HG03439 (cell line): ENCODE results near the gene MYLK4.

ENCODE experiments used
- ATAC-seq: cut with Tn5 transposase; IDR thresholded peaks from one replicate; pipeline ENCODE4 v1.9.1; 2021; ENCODE audit warnings: mild to moderate bottlenecking, moderate library complexity; ENCODE audit not compliant: unreplicated experiment

Gene MYLK4

DNA sequence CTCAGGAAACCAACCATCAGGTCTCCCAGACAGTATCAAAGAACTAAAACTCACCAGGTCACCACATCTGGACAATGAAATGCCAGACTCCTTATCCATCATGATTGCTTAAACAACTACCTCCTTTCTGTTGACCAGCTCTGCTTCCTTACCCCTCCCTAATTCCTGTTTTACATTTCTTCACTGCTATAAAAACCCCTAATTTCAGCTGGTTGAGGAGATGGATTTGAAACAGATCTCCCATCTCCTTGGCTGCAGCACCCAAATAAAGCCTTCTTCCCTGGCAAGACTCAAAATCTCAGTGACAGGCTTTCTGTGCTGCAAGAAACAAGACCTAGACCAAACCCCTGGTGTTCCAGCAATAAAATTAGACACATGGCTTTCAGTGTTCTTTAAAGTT, 40.3 kb downstream of the MYLK4 start:
- no peak for ATAC-seq

DNA sequence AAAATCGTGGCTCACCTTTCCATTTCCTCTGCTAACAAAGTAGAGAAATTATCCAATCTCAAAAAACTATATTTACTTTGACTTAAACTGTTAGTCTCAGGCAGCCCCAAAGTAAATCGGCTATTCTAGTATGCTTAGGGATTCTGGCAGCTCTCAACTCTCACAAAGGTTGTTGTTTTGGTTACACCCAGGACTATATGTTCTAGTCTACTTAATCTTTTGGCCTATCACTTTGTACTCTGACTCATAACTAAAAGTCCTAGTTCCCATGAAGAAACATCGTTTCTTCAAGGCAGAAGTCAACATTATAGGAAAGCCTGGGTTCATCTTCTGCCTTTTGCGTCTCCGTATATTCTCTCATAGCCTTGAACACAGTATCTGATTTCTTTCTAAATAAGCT, 42.3 kb downstream of the MYLK4 start:
- ATAC-seq, result no peak

DNA sequence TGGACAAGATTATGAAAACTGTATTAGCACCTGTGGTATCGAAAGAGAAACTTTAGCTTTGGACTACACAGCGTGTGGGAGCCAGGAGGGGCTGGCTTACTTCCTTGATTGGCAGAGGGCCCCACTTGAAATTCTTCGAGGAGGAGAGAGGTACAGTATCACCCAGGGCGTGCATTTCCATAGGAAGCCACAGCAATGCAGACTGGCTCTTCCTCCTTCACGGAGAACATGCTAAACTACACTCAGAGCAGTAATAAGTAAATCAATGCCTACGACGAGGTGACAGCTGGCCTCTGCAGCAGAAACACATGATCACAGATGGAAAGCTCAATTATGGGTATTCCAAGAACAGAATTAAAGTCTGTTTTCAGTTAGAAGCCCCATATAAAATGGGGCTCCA, 44.2 kb downstream of the MYLK4 start:
- ATAC-seq, result no peak

DNA sequence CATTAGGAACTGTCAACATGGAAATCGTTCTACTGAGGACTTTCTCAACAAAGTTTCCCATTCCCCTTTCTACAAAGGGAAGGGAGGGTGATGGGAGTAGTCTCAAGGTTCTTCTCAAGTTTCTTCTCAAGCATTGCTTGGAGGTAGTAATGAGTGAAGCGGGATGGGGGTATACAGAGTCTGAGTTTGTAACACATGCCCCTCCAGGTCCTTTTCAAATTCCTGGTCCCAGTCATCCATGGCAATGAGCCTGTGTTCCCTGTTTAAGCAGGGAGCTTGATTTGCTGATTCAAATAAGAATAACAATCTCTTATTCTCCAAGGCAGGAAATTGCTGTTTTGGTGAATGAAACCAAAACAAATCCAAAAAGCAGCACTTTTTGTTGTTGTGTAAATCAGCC, 45.5 kb downstream of the MYLK4 start:
- ATAC-seq, result no peak

DNA sequence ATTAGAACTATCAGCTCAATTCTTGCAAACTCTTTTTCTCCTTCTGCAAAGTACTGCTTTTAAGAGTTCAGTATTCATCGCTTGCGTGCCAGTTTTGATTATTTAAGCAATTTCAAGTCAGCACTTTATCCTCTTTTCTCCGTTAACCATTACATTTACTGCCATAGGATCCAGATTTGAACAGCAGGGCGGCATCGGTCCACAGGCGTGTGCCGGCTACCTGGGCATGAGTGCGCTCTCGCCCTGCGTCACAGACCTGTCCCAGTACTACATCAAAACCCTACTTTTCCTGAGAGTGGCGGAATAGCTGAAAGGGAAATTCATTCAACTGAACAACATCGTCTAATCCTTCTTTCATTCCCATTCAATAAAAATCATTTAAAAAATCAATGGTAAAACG, 53.4 kb downstream of the MYLK4 start:
- ATAC-seq, result no peak

DNA sequence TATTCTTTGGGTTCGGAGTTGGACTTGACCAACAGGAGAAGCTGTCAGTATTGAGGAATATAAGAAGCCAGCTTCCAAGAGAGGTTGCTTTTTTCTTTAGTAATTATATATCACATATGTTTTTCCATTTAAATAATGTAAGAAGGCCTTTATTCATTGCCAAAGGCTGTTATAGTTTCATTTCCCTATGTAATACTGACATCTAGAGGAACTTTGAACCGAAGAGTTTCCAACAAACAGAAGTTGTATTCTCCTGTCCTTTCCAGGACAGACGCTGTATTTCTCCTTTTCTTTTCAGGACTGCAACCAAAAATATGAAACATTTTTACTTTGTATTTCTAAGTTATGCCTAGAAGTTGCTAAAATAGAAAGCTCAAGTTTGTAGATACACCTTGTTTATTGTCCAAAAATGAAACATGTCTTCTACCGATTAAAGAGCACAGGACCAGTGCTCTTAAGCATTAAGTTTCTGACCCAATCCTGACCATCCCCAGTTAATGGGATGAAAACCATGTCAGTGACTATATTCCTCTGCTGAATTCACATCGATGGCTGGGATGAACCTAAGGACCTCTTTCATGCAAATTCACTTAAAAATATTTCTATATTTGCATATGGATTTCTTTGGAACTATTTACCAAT, 55.1 kb downstream of the MYLK4 start:
- no peak for ATAC-seq

DNA sequence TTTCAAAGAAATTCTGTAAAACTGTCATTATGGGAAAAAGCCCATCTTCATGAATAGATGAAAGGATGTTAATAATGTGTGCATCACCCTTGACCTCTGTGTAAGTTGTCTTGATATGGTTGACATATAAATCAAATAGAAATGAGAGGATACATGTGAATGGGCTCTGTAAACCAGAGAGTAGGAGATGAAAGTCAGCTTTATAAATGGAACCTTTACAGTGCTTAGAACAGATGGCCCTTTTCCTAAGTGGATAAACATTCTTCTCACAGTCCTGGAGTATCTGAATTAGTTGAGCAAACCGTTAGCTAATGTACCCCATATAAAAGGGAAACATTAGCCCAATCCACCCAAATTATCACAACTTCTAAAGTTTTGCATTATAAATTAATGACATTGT, 57.5 kb downstream of the MYLK4 start:
- ATAC-seq, result no peak

DNA sequence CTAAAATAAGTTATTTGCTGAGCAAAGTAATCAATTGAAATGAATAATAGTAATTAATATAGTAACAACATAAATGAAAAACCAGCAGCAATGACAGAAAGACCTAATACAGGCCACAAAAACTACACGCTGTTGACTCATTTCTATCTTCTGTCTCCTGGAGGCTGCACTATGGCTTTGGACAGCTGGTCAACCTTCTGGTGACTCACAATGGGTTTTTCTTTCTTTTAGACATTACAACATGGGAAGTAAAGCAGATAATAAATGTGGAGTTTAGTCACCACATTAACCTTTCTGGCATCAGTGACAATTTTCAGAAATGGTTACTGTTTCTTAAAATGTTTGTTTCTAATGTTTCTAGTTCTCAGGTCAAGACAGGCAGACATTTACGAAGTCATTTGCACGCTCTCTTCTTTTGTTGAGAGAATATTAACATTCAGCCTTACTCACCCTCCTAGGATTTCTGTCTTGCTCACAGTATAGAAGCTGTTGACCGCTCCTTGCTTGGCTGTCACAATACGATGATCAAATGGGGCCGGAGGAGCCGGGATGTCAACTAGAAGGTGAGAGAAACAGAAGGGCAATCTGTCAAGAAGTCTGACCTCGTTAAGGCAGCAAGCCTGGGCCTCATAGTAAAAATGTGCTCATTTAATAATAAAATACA, 62.2 kb downstream of the MYLK4 start:
- no peak for ATAC-seq

DNA sequence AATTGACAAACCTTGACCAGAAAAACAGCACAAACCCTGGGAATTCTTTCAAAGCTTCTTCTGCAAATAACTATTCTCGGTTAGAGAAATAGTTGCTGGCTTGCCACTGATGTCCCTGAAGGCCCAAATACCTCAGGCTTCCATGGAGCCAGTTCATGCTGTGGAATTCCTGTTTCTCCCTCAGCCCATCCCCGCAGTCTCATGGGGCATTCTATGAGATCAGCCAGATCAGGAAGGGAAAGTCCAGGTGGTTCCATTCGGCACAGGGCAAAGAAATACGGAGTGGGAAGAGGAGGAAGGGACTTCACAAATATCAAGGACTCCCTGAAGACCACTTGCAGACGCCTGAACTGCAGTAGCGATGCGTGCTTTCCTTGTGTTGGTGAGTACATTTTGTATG, 63.3 kb downstream of the MYLK4 start:
- no peak for ATAC-seq

DNA sequence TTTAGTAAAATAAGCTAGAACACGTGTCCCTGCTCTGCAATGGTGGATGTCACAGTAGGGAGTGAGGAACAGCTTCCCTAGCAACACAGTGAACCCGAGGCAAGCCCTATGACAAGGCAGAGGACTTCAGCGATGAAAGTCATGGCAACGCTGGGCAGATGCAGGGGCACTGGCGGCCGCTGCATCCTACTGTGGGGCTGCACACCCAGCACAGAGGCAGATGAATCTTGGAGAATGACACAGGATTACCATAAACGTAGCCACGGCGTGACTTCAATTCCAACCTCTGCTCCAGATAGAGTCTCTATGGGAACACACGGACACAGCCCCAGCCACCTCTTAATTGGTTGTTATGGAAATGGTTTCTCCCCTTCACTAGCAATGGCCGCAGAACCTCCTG, 64.2 kb downstream of the MYLK4 start:
- ATAC-seq, result no peak

DNA sequence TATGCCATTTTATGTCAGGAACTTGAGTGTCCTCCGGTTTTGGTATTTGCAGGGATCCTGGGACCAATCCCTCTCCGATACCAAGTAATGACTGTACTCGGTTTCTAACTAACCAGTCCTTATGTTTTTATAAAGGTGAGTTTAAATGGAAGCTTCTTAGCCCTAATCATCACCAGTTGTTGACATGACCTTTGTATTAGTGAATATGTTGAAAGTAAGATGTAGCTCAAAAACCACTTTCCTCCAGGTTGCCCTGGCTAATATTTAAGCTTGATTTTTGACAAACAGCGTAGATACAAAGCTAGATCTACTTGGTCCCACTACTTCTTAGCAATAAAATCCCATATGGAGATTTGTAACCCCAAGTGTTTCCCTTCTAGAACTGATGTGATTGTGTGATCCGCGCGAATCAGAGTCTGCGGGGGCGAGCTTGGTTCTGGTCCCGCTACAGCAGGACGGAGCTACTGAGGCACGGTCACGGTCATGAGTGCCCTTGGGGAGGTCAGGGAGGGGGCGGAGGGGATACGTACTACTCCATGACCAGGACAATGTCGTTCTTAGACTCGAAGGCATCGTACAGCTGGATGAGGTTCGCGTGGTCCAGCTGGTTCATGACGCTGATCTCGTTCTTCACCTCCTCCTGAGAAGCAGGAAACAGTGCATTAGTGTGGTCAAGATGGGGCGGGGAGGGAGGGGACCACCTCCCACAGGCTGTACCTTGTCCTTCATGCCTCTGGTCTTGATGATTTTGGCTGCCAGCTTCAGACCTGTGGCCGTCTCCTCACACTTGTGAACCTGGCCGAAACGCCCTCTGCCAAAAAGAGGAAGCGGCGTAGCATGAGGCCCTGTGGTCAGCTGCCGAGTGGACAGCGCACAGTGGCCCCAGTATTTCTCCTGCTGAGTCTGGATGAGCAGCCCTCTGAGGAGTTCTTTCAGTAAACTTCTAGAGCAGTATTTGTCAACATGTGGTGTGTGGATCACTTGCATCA, 65.7 kb downstream of the MYLK4 start:
- ATAC-seq, result no peak

DNA sequence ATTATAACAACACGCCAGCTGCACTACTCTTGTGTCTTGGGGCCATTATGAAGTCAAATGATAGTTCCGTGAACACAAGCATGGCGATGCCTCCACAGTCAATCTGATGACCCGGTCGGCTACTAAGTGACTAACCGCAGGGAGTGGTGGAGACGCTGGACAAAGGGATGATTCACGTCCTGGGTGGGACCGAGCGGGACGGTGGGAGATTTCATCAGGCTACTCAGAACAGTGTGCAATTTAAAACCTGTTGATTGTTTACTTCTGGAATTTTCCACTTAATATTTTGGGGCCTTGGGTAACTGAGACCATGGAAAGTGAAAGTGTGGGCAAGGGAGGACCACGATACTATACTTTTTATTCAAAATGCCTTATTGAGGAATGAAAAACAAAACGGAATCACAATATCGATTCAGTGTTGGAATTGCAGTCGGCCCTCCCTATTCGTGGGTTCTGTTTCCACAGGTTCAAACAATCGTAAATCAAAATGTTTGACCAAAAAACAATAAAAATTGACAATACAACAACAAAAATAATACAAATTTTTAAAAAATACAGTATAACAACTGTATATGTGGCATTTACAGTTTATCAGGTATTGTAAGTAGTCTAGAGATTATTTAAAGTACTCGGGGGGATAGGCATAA, 66.5 kb downstream of the MYLK4 start:
- no peak for ATAC-seq

DNA sequence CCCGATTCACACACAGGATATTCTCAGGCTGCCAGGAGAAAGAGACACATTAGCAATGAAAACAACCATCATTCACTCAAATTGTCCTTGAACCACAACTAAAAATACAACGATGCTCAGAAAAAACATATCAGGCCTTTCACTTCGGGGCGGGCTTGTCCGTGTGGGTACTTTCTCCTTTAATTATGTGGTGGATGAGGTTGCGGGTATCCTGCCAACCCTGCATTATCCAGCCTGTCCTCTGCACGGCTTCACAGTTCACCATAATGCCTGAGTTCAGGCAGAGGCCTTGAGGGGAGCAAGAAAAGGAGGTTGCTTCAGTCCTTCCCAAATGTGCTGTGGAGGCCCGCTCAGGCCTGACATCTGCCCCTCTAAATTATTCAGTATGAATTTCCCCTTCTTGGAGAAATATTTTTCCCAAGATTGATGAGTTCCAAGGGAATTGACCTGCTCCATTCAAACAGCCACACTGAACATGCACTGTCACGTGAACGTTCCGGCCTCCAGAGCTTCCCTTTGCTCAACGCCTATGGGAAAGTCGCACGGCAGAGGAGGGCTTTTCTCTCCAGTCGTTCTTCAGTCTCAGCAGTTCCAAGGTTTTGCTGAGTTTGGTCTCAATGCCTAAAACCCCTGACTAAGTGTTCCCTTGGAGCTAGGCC, 70.3 kb downstream of the MYLK4 start:
- no peak for ATAC-seq

DNA sequence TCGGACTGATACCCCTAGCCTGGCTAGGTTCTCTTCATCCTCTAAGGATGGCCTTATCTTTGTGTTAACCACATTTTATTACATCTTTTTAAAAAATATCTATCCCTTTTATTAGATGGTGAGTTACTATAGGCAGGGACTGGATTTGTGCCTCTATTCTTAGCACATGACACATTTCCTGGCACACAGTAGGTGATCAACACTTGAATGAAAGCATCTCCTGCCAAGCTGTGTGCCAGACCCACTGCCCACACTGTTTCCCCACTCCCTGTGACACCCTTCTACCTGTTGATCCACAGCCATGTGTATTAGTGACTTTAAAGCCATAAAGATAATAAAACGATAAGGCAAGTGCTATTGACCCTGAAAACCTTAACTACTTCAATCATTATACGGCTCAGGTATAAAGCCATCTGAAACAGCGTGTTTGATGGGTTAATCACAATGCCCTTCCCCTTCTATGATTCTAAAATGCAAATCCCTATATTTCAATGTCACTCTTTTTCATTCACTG, 73.6 kb downstream of the MYLK4 start:
- no peak for ATAC-seq

DNA sequence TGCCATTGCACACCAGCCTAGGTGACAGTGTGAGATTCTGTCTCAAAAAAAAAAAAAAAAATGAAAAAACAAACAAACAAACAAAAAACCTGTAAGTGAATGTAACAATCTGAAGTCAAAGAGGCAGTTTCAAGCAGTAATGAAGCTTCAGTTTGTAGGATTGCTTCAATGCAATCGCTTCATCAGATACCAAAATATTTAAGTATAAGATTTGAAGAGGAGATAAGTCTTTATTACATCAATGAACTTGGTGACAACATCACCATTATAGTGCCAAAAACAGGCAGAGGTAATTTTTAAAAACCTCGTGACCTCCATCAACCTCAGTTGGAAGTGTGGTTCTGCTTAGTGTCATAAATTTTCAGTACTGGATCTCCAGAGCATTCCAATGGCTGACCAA, 74.7 kb downstream of the MYLK4 start:
- ATAC-seq, result no peak

DNA sequence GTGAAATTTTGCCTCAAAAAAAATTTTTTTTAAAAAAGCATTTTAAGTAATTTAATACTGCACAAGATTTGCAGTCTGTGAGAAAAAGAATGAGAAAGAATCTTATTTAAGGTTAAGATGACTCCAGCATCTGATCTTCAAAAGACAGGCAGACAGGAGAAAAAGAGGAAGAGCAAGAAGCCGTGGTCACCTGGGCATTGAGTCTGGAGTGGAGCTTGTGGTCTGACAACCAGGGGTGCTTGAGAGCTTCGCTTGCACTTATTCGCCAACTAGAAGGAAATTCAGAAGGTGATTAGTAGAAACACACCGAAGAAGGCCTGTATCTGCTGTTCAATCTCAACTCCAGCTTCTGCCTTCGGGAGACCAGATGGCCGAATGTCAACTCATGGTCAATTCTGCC, 75.9 kb downstream of the MYLK4 start:
- no peak for ATAC-seq

DNA sequence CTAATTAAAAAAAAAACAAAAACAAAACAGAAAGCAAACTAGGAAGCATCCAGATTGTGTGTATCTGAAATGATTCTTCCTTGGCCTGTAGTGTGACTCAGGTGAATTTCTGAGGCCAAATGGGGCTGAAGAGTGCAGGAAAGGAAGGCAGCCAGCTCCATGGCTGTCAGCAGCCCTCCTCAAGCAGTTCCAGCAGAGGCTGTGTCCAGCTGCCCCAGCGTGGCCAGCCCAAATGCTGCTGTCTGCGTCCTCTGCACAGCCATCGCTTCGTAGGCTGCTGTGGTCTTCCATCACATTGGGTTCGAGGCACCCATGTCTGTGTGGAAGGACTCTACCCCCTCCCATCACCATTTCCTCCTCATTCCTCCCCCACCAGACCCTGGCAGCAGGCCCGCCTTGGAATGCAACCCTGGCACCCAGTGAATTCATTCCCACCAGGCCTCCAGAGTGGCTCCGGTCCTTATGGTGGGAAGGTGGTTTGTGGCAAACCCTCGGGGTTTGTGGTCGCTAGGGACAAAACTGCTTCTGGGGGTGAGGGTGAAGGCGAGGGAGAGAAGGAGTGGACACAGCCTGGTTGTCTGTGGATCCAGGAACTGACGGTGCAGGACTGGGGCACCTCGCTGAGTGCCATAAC, 81.5 kb downstream of the MYLK4 start:
- no peak for ATAC-seq

DNA sequence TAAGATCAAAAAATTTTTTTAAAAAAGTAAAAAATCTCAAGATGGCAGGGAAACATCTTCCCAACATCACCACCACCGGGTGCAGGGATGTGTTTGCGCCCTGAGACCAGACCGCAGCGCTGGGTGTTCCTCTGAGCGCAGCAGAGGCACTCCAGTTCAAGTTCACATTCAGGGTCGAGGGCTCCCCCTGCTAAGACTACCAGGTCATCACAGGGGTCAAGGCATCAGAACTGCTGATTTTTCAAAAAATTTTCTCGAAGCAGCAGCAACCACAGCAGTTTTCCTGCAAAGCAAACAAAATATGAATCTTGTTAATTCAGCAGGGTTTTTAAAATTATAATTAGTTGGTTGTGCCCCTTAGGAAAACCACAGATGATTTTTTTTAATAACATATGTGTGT, 83.1 kb downstream of the MYLK4 start:
- ATAC-seq, result no peak

DNA sequence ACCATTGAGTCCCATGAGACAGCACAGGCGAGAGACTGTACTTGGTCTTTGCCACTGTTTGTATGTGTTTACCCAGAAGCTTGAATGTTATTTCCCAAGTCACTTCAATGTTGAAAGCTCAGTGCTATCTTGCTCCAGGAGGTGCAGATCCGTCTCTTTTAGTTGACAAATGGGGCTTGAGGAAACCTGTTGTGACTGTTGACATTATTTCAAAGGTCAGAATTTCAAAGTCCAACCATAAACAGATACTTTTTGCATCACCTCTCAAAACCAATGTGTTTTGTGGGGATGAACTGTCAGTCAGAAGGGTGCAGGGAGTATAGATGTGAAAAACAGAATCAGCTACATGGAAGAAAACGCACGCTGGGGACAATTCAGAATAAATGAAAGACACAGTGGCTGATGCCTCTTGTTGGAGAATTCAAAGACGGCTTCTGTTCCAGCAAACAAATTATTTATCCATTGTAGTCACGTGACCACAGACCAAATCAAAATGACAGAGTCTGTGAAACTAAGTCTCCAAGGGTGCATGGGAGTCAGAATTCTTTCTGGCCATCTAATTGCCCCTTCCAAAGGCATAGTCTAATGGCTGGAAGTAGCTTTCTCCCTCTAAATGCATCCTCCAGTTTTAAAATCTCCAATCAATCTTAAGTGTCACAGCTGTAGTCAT, 83.7 kb downstream of the MYLK4 start:
- no peak for ATAC-seq
